Activated CD4-positive, CD25-positive, alpha-beta regulatory T cell (primary cell): Measurements from ENCODE around the gene KRT6A.
"Not testable (repeated sequence)": the region's sequence is repeated elsewhere in the genome, so short reads cannot be mapped to it uniquely, and the experiment has no call there.

Experiments used
- DNase-seq, 4 experiments: peaks; one replicate each; lab custom pipeline; 2025; lab: John Stamatoyannopoulos, UW

The KRT6A gene

DNA sequence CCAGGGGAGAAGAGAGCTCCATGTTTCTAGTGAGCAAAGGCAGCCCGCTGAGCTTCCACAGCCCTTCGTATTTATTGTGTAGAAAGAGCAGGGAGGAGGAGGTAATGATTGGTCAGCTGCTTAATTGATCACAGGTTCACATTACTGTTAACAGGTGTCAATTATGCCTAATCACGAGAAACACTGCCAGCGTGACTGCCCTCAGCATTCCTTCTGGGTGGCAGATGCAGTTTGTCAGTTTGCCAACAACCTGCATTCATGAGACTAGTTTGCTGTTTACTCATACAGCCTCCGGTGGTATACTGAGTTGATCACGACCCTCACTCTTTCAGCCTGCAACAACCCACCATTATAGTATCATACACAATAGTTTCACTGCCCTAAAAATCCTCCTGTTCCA is 7.5 kb upstream of the KRT6A start:
- DNase-seq = not testable (repeated sequence)

DNA sequence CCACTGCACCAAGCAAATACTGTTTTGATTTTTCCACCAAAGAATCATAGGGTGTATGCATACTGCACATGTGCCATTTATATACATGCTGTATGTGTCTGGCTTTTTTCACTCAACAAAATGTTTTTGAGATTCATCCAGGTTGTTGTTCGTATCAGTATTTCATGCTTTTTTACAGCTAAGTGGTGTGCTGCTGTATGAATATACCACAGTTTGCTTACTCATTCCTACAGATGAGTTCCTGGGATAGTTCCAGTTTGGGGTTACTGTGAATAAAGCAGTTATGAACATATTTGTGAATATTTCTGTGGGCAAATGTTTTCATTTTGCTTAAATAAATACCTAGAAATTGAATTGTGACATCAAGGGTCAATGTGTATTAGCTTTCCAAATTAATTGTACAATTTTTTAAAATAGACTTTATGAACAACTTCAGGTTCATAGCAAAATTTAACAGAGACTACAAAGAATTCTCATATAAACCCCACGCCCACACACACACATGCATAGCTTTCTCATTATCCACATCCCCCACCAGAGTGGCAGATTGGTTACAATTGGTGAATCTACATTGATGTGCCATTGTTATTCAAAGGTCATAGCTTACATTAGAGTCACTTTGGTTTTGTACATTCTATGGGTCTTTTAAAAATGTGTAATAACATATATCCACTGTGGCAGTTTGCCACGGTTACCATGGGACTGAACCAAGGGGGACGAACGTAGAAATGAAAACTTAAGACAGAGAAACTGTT is 6.9 kb upstream of the KRT6A start:
- DNase-seq = no peak

DNA sequence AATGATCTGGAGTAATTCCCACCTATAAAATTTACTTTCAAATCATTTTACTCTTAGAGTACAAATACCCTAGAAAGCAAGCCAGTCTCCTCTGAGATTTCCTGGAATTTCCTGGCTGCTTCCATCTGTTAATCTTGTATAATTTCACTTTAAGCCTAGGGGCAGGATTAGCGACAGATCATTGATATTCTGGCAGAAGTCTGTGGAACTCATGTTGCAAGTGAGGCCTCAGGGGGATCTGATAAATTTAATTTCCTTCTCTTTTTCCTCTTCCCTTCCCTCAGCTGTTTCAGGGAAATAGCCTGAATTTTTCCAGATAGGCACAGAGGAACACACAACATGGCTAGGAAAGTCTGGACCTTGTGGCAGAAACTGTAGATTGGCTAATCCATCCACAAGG is 5.9 kb upstream of the KRT6A start:
- DNase-seq = no peak

DNA sequence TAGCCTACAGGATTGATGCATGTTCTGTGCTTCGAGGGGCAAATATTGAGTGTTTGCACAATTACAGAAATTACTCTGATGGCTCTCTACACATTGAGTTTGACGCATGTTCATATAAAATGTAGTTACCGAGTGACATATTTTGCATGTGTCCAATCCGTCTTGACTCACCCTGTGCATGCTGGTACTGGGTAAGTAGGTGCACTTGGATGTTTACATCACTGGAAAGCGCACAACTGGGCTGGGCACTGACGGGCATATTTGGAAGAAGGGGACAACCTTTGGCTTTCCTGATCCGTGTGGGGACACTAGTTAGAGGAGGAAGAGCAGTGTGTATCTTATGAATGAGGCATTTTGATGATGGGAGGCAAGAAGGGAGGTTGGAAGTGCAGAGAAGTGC is 4.9 kb upstream of the KRT6A start:
- no peak for DNase-seq

DNA sequence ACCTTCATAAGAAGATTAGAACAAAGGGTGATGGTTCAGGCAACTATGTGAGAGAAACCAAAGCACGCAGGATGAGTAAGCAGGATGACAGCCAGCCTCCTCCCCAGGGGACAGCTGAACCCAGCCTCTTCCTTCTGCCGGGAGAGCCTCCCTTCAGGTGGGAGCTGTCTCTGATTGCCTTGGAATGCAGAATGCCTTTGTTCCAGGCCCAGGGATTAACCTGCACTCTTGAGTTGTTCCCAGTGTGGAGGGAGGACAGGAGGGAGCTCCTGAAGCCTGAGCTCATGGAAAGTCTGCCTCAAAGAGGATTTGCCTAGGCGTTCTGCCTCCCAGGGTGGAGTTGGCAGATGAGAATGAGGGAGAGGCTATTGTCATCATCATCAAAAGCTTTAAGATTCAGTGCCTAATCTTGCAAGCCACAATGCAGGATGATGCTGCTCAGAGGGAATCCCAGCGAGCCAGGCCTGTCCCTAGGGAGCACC is 3.6 kb upstream of the KRT6A start:
- no peak for DNase-seq

DNA sequence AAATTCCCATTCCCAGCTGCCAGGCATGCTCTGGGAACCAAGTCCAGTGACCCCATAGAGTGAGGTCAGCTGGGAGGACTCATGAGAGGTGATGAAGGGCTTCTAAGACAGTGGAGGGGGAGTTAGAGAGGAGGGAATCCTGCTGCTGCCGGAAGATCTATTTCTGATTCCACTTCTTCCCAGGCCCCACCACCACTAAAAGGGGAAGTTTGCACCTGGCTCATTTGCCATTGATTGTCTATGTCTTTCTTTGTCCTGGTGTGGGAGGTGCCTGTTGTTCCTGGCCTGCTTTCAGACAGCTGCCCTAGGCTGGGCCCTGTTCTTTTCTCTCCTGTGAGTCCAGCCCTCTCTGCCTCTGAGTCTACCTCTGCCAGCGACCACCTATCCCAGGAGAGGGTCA is 3.0 kb upstream of the KRT6A start:
- no peak for DNase-seq

DNA sequence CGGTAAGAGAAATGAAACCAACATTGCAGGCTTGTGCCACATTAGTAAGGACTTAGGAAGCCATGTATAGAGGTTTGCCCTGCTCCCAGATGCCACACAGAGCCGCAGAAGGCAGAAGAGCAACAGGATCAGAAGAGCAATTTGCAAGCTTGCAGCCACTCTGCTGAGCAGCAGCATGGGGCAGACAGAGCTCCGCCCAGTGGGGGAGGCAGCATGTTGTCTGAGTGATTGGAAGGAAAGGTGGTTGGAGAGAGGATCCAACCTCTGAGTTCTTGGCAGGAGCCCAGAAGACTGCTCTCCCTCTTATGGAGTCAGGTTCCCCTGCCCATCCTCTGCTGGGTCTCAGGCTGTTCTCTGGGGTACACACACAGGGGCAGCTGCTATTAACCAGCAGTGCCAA is 2.3 kb upstream of the KRT6A start:
- DNase-seq = no peak

DNA sequence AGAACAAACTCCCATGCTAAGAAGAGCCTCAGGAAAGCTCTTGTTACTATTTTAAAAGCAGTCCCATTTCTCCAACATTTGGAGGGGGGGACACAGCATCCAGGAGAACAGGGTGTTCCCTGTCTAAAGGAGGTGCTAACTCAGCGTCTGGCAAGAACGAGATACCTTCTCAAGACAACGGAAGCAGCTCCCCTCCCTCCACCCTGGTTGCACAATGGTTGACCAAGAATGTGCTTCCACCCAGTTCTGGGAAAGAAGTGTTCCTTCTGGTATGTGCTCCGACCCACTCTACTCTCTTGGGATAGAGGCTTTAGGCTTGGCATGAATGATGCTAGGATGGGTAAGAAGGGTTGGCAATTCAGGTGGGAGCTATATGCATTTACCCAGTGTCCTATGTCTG is 1.5 kb upstream of the KRT6A start:
- DNase-seq = no peak

DNA sequence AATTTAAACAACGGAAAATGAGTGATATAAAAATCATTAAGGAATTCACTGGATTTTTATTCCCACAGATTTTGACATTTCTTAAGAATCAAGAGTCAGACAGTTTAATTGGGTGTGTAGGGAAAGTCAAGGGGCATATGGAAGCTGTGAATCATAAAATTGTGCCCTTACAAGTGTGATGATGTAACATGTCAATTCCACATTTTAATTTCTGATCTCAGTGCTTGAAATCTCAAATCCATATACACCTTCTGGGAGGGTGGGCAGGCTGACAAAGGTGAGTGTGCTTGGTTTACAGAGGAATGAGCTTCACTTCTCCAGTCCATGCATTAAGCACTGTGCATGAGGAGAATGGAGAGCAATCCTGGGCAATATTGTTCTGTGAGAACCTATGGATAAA is 1.0 kb upstream of the KRT6A start:
- no peak for DNase-seq

DNA sequence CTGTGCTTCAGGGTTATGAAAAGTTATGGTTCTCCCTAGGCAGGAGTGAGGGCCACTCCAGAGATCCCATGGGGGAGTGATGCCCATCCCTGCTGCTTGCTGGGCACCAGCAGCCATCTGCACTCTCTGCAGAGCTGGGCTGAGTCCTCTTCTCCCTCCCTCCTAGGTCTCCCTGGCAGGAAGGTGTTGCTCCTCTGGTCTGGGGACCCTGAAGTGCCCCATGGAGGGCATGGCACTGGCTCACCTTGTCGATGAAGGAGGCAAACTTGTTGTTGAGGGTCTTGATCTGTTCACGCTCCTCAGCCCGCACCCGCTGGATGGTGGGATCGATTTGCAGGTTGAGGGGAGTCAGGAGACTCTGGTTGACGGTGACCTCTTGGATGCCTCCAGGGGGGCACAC is 652 bp downstream of the KRT6A start:
- not testable (repeated sequence) for DNase-seq

DNA sequence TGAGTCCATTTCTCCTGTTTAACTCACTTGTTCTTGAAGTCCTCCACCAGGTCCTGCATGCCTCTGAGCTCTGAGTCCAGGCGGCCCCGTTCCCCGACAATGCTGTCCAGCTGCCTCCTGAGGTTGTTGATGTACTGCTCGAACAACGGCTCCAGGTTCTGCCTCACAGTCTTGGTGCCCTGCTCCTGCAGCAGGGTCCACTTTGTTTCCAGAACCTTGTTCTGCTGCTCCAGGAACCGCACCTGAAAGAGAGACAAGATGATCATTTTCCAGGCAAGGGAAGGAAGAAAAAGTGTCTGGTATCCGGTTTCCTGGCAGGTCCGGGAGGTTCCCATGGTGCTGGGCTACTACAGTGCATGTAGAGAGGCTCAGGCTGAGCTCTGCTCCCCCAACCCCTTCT is 1.6 kb downstream of the KRT6A start:
- not testable (repeated sequence) for DNase-seq

DNA sequence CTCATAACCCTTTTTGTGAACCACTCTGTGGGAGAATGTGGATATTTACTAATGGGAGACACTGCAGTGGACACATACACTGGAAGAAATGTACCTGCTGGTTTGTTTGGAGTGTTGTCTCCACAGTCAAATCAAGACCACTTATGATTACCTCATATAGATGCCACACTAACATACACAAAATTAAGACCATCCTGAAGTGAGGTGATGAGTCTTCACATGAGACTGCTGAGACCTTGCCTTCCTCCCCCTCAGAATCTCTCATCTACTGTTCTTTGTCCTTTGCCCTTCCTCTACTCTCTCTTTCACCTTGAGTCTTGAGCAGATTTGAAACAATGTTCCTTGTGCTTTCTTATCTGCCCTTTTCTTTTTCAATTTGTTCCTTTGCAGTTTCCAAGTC is 4.3 kb downstream of the KRT6A start:
- no peak for DNase-seq

DNA sequence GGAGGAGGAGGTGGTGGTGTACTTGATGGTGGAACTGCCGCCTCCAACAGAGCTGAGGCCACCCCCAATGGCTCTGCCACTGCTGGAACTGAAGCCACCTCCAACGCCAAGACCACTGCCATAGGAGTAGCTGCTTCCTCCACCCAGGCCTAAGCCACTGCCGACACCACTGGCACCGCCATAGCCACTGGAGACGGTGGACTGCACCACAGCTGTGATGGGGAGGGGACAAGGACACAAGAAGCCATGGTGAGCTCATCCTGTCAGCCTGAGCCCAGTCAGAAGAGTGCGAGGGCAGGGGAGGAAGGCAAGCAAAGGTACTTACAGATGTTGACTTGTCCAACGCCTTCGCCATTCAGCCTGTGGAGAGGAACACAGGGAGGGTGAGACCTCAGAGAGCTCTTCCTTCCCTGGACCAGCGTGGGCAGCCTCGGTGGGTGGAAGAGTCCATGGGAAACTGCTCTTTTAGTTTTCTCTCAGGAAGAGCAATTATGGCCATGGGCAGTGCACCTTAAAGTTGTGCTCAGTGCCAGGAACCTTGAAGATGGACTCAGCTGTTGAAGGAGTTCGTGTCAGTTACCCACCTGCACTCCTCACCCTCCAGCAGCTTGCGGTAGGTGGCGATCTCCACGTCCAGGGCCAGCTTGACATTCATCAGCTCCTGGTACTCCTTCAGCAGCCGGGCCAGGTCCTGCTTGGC is 5.2 kb downstream of the KRT6A start:
- DNase-seq = not testable (repeated sequence)

DNA sequence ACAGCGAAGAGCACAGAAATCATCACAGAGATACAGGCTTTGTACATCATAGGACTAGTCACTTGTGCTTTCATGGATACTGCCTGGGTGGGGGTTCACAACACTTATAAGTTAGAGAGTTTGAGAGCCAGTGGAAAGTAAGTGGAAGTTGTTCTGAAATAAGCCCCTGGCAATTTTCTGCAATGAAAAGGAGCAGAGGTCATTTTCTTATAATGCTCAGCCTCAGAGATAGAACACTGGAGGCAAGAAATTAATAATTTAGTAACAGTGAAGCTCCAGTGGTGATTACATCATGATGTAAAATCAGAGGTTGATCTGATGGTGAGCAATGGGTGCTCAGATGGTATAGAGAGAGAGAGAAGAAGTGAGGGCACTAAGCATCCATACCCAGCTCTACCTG is 5.8 kb downstream of the KRT6A start:
- no peak for DNase-seq

DNA sequence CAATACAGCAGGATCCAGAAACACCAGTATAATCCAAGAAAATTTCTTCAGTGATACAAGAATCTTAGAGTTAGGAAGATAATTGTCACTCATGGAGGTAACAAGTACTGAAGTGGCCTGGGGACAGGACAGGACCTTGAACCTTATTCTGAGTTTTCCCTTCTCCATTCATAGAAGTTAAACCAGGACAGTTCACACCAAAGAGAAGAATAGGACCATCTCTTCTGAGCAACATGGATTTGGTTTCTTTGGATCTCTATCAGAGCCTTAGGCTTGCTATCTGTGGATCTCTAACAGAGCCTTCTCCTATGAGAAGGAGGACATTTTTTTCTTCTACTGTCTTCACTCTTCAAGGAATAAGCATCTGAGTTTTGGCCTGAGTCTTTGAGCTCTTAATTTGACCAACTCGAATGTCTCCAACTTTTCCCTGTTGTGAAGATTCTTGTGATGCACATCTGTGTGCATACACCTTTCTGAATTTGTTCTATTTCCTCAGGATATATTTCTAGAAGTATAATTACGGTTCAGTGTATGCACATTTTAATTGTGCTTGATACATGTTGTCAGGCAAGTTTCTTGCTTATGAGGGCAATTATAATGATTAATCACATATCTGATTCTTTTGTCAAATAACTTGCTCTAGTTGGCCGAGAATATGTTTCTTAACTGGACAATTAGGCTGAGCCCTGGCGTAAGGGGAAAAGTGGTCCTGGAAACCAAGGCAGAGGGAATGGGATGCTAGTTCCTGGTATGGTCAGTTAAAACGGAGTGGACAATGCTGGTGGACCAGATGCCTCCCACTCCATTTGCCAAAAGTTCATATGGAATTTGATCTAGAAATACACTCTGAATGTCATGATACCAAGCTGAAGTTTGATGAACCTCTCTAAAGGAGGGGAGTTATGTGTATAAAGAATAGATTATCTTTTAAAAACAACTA is 6.6 kb downstream of the KRT6A start:
- no peak for DNase-seq

DNA sequence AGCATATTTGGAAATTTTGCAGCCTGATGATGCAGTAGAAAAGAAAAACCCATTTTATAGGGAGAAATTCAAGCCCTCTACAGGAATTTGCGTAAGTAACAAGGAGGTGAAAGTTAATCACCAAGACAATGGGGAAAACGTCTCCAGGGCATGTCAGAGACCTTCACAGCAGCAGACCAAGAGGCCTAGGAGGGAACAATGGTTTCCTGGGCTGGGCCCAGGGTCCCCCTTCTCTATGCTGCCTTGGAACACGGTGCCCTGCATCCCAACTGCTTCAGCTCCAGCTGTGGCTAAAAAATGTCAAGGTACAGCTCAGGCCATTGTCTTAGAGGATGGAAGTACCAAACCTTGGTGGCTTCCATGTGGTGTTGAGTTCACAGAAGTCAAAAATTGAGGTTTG is 13.0 kb downstream of the KRT6A start:
- DNase-seq = no peak

DNA sequence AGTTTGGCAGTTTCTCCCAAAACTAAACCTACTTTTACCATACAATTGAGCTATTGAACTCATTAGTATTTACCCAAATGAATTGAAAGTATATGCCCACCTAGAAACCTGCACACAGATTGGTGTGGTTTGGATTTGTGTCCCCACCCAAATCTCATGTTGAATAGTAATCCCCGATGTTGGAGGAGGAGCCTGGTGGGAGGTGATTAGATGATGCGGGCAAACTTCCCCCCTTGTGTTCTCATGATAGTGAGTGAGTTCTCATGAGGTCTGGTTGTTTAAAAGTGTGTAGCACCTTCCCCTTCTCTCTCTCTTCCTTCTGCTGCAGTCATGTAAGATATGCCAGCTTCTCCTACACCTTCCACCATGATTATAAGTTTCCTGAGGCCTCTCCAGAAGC is 15.4 kb downstream of the KRT6A start:
- DNase-seq = no peak

DNA sequence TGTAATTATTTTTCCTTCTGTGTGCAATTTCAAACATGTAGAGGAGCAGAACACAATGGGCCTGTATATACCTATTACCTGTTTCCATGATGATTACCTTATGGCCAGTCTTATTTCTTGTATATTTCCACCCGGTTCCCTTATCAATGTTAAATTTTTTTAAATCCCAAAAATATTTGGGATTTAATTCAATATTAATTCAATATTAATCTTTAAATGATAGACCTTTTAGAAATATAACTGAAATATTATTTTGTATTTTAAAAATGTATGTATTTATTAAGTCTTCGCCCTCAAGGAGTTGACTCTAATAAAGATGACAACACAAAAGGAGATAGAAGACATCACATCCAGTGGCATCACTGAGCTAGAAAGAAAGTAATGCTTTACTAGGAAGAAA is 18.8 kb downstream of the KRT6A start:
- no peak for DNase-seq

DNA sequence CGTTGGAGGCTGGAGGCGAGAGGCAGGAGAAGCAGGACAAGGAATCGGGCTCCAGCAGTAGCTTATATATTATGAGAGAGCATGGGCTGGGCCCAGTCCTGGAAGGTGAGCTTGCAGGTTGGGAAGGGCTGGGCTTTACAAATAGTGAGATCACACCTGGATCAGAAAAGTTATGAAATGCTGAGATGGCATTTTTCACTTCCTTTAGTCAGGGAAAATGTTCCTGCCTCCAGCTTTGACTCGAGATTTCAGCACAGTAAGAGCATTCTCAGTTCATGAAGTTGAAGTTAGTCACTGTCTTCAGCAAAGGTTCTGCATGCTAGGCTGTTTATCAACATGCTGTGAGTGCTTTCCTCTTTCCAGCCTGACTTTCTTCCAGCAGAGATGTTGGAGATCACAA is 19.3 kb downstream of the KRT6A start, which contains the start of gene KRT6C:
TSS of gene KRT6C (minus strand) at position 38 of the 400 bp plus-strand sequence. CDS start 68 bp downstream, outside the sequence.
- DNase-seq = no peak

DNA sequence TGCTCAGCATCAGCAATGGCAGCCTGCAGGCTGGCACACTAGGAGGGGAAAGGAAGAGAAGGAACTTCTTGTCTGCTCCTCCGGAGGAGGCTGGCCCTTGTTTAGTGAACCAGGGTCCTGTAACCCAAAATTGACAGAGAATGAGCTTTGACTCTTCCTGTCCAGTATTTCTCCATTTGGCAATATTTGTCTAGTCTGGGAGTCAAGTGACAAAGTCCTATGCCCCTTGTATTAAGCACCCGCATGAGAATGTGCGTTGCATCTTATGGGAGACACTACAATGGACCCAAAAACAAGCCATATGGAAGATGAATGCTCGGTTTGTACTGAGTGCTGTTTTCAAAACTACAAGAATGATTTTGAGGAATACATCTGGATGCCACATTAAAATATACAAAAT is 23.2 kb downstream of the KRT6A start:
- no peak for DNase-seq

DNA sequence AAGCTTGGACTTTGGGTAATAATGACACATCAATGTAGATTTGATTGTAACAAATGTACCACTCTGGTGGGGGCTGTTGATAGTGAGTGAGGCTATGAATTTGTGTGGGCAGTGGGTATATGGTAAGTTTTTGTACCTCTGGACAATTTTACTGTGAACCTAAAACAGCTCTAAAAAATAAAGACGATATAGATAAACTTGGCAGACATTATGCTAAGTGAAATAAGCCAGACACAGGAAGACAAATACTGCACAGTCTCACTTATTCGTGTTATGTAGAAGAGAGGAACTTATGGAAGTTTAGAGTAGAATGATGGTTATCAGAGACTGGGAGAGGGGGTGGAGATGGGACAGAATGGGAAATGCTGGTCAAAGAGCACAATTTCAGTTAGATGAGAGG is 28.2 kb downstream of the KRT6A start:
- no peak for DNase-seq

DNA sequence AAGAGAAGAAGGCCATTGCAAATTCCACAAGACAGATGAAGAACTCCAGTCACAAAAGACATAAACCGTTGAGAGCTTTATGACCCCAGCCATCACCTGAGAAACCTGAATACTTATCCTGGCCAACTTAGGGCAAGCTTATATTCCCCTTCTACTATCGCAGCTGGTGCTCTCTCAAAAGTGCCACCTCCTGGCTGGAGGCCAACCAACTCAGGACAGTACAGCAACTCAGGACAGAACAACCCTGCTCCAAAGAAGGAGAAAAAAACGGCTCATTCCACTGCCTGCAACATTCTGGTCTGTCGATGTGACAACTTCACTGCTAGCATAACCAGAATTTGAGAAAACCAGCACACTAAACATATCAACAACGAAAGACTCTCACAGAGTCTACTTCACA is 31.4 kb downstream of the KRT6A start:
- DNase-seq = no peak
